Rectal smooth muscle tissue (tissue), 1 donor: ENCODE data around the gene FGF6.
"Not testable (repeated sequence)": the region's sequence is repeated elsewhere in the genome, so short reads cannot be mapped to it uniquely, and the experiment has no call there.

Experiments
- H3K27ac ChIP-seq: one replicate; pipeline ENCODE4 v1.7.0; 2013; ENCODE audit warnings: low read depth, low read length, inconsistent platforms
- H3K27me3 ChIP-seq: one replicate; pipeline ENCODE4 v1.7.0; 2013; ENCODE audit warnings: low read length; ENCODE audit not compliant: control insufficient read depth, insufficient read depth
- H3K36me3 ChIP-seq: one replicate; pipeline ENCODE4 v1.7.0; 2013; ENCODE audit warnings: low read length; ENCODE audit not compliant: control insufficient read depth, insufficient read depth
- H3K4me1 ChIP-seq: one replicate; pipeline ENCODE4 v1.7.0; 2013; ENCODE audit warnings: low read length; ENCODE audit not compliant: control insufficient read depth, insufficient read depth
- H3K4me3 ChIP-seq: one replicate; pipeline ENCODE4 v1.7.0; 2013; ENCODE audit warnings: low read length
- H3K9ac ChIP-seq: one replicate; pipeline ENCODE4 v1.7.0; 2013; ENCODE audit warnings: low read length

The FGF6 gene

DNA sequence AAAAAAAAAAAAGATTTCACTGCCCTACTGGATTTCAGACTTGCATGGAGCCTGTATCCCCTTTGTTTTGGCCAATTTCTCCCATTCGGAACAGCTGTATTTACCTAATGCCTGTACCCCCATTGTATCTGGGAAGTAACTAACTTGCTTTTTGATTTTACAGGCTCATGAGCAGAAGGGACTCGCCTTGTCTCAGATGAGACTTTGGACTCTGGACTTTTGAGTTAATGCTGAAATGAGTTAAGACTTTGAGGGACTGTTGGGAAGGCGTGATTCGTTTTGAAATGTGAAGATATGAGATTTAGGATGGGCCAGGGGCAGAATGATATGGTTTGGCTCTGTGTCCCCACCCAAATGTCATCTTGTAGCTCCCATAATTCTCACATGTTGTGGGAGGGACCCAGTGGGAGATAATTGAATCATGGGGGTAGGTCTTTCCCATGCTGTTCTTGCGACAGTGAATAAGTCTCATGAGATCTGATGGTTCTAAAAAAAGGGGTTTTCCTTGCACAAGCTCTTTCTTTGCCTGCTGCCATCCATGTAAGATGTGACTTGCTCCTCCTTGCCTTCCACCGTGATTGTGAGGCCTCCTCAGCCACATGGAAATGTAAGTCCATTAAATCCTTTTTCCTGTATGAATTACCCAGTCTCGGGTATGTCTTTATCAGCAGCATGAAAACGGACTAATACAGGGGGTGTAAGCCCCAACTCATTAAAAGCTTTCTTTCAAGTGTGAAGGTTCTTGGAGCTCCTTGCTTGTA lies 40.6 kb downstream of the FGF6 start:
- not testable (repeated sequence) for H3K9ac ChIP-seq, H3K27ac ChIP-seq, H3K4me3 ChIP-seq, H3K27me3 ChIP-seq, H3K4me1 ChIP-seq, H3K36me3 ChIP-seq

DNA sequence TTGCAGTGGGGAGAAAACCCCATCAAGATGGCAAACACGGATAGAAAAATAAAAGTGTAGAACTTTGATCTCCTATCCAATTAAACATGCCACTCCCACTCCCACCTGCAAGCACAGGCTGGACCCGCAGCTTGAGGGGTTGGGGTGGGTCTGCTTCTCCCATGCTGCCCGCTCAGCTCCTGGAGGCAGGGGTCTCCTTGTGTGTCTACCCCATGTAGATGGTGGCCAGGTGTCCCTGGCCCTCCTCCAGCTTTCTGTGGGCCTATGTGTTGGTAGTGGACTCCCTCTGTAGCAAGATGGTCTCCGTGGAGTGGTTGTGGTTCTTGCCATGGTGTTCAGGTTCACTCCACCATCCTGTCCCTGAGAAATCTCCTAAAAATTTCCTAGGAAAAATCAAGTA lies 42.6 kb downstream of the FGF6 start:
- Histone ChIP-seq H3K4me1 (no peaks in the 10 kb centered on the region), H3K27me3 (no peaks in the 10 kb centered on the region), H3K4me3 (no peak overlapping the region), H3K36me3 (no peaks in the 10 kb centered on the region), H3K9ac (no peak overlapping the region), H3K27ac (no peak overlapping the region)

DNA sequence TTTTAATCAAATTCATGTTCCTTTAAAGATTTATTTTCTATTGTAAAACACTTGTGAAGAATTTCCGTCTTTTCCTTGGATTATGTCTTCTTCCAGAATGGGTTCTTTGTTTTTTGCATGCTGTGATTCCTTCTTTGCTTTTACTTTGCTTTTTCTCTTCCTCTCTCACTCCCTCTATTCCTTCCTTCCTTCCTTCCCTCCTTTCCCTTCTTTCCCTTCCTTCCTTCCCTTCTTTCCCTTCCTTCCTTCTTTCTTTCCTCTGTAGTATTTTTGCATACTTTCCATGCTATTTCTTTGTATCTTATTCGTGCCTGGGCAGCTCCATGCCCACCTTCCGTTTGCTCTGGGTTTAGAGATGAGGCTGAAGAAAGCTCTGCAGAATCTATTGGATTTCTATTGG lies 44.5 kb downstream of the FGF6 start:
- Histone ChIP-seq H3K27me3 (no peaks in the 10 kb centered on the region), H3K4me1 (no peaks in the 10 kb centered on the region)

DNA sequence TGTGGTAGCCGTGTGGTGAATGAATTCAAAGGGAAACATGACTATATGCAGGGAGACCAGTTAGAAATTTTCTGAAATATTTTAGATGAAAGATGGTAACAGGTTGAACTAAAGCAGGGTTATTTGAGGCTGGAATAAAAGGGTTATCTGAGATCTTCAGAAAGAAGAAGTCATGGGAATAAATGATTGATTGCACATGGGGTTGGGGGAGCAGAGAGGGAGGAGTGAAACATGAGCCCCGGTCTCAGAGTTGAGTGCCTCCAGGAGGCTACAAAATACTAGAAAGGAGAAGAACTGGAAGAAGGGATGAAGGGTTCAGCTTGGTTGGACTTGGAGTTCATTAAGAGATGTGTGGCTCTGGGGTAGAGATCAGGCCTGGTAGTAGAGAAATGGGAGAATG lies 49.8 kb downstream of the FGF6 start:
- Histone ChIP-seq H3K4me3 (no peak overlapping the region), H3K27me3 (no peaks in the 10 kb centered on the region), H3K27ac (no peak overlapping the region), H3K9ac (no peak overlapping the region), H3K36me3 (no peaks in the 10 kb centered on the region), H3K4me1 (no peaks in the 10 kb centered on the region)

More for the DNA sequence above, 44.5 kb downstream of the FGF6 start:
- H3K36me3 ChIP-seq: no peaks in the 10 kb centered on the region
- H3K27ac ChIP-seq: no peak overlapping the region
- no peak overlapping the region for H3K4me3 ChIP-seq
- H3K9ac ChIP-seq: no peak overlapping the region

- H3K4me3 ChIP-seq: no peak overlapping the region
- H3K27me3 ChIP-seq: no peaks in the 10 kb centered on the region
- no peaks in the 10 kb centered on the region for H3K4me1 ChIP-seq
- H3K36me3 ChIP-seq: no peaks in the 10 kb centered on the region
- no peak overlapping the region for H3K27ac ChIP-seq
- H3K9ac ChIP-seq: no peak overlapping the region
These were observed 52.4 kb downstream of the FGF6 start for GRCh38 chr12:4393211-4393610.

GRCh38 chr12:4392223-4392742 lies 53.3 kb downstream of the FGF6 start:
- no peak overlapping the region for H3K4me3 ChIP-seq
- H3K27me3 ChIP-seq: no peaks in the 10 kb centered on the region
- H3K27ac ChIP-seq: no peak overlapping the region
- no peaks in the 10 kb centered on the region for H3K36me3 ChIP-seq
- H3K9ac ChIP-seq: no peak overlapping the region
- no peaks in the 10 kb centered on the region for H3K4me1 ChIP-seq

- Histone ChIP-seq H3K4me1 (no peaks in the 10 kb centered on the region), H3K9ac (no peak overlapping the region)
These were observed 57.0 kb downstream of the FGF6 start for GRCh38 chr12:4388662-4389061.

GRCh38 chr12:4388032-4388431 lies 57.6 kb downstream of the FGF6 start:
- Histone ChIP-seq H3K27me3 (no peaks in the 10 kb centered on the region), H3K4me3 (no peak overlapping the region), H3K27ac (no peak overlapping the region), H3K36me3 (no peaks in the 10 kb centered on the region), H3K9ac (no peak overlapping the region), H3K4me1 (no peaks in the 10 kb centered on the region)

More at GRCh38 chr12:4388662-4389061, 57.0 kb downstream of the FGF6 start:
- Histone ChIP-seq H3K27ac (no peak overlapping the region), H3K27me3 (no peaks in the 10 kb centered on the region), H3K4me3 (no peak overlapping the region), H3K36me3 (no peaks in the 10 kb centered on the region)

DNA sequence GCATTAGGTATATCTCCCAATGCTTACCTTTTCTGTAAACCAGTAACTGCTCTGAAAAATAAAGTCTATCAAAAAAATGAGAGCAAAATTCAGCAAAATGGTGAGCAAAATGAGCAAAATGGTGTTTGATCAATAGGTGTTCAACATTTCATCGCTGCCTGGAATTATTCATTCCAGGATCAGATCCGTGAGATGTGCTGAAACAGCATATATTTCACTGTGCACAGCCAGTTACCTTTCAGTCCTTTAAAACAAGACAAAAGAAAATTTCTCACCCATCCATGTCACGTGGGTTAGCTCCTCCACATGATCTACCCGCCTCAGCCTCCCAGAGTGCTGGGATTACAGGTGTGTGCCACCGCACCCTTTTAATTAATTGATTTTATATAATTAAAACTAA lies 58.0 kb downstream of the FGF6 start:
- no peak overlapping the region for H3K9ac ChIP-seq
- no peak overlapping the region for H3K27ac ChIP-seq
- H3K4me1 ChIP-seq: no peaks in the 10 kb centered on the region
- H3K27me3 ChIP-seq: no peaks in the 10 kb centered on the region
- no peaks in the 10 kb centered on the region for H3K36me3 ChIP-seq
- no peak overlapping the region for H3K4me3 ChIP-seq

DNA sequence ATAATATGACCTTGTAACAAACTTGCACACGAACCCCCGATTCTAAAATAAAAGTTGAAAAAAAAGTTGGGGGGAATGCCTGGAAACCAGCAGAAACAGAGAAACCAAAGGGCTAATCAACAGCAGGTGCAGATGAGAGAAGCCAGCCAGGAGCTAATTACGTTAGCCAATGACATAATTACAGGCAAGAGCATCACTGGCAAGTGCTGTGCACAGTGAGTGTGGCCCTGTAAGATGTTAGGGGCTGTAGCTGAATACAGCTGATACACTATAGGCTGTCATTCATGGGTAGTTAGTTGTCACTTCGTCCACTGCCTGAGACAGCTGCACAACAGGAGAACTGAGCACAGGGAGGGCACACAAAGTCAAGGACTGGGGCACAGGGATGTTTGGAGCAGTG lies 58.8 kb downstream of the FGF6 start:
- Histone ChIP-seq H3K4me3 (no peak overlapping the region), H3K36me3 (no peaks in the 10 kb centered on the region), H3K4me1 (no peaks in the 10 kb centered on the region), H3K9ac (no peak overlapping the region), H3K27me3 (no peaks in the 10 kb centered on the region), H3K27ac (no peak overlapping the region)
